GM19395 (cell line): Measurements from ENCODE around the gene SRPK2.
"Not testable (repeated sequence)": the region's sequence is repeated elsewhere in the genome, so short reads cannot be mapped to it uniquely, and the experiment has no call there.

Source experiments
- ATAC-seq: cut with Tn5 transposase; IDR thresholded peaks from one replicate; pipeline ENCODE4 v1.9.1; 2021; ENCODE audit warnings: mild to moderate bottlenecking, moderate library complexity; ENCODE audit not compliant: unreplicated experiment

SRPK2 gene

DNA sequence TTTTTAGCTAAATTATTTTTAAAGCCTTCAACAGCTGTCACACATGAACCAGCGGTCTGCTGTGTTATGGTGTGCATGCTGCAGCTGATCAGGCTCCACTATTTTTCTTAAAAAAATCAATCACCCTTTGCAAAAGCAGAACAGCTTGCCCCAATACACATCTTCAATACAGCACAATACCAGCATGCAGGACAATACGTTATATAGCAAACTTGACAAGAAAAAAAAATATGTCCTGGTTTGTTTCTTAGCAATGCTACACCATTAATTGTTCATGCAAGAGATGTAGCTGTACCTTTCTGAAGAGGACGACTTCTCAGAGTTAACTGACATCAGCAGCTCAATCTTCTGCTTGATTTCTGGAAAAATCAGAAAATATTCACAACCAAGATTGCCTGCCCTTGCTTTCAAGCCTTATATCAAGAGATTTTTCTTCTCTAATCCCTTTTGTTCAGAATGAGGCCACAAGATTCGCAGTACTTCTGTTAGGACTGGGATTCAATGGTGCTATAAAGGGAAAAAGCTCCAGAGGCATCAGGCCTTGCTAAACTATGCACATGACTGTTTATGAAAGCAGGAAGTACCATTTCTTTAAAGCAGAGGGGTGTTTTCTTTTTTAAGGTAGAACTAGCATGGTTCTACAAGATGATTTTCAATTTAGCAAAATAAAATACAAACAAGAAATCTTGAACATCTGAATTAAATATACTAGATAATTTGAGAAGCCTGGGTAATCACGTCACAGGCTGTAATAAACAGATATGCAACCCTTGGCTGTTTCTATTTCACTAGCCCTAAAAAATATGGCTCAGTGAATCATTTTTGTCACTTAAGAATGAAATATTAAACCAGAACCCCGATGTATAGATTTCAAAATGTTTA lies 120.0 kb downstream of the SRPK2 start:
- peak; percentile 85 for ATAC-seq

DNA sequence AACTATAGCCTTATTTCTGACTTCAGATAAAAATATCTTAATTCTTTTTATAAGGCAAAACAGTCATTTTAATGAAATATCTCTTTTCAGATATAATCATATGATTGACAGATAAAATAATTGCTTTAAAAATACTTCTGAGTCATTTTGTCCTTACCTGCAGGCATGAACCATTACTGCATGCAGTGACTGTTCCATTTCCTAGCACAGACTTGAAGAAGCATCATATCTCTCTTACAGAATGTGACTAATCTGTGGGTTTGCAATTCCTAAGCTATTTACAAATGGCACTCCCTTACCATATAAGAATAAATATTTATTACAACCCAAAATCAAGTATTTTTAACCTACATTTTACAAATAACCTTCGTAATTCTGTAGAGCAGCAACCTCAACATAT lies 120.7 kb downstream of the SRPK2 start:
- ATAC-seq, result peak; percentile 50

DNA sequence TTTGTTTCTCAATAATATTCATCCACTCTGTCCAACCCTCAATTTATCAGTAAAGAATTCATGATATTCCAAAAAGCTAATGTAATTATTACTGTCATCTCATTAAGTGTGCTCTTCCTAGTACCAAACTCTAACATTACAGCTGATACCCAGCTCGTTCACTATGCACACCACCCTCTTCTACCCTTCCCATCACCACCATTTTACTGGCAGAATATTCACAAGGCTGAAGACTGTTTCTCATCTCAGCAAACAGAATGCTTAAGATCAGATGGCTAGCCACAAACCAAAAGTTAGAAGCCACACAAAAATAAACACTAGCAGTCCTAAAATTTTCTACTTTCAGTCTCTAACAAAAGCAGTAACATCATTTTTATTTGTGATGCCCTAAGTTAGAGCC lies 121.5 kb downstream of the SRPK2 start:
- no peak for ATAC-seq

DNA sequence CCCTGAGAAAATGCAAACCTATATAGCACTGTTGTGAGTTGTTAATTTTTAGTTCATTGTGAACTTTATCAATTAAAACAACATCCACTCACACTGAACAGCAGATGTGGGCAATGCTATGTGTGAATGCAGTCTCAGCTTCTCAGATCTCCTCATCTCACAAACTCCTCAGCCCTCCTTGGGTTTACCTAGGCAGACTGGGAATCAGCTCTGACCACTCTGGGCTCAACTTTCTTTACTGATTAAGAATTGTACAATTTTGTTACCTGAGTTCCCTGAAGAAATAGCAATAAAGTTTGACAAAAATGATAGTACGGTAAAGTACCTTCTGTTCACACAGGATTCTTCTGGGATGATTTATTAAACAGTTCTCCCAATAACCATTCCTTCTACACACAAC lies 124.0 kb downstream of the SRPK2 start:
- ATAC-seq, result no peak

DNA sequence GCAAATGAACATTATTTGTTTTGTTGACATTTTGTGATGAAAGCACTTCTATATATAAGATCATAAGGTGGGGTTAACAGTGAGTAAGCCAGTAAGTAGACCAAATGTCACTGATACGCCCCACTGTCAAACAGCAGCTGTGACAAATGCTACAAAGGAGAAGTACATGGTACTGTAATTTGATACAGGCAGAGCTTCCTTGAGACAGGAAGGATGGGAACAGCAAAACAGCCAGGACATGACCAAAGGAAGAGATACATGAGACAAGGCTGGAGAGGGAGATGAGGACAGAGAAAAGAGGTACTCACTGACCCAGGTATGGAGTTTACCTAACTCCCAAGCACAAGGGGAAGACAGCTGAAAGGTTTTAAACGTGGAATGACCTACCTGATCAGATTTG lies 127.0 kb downstream of the SRPK2 start:
- ATAC-seq, result no peak

DNA sequence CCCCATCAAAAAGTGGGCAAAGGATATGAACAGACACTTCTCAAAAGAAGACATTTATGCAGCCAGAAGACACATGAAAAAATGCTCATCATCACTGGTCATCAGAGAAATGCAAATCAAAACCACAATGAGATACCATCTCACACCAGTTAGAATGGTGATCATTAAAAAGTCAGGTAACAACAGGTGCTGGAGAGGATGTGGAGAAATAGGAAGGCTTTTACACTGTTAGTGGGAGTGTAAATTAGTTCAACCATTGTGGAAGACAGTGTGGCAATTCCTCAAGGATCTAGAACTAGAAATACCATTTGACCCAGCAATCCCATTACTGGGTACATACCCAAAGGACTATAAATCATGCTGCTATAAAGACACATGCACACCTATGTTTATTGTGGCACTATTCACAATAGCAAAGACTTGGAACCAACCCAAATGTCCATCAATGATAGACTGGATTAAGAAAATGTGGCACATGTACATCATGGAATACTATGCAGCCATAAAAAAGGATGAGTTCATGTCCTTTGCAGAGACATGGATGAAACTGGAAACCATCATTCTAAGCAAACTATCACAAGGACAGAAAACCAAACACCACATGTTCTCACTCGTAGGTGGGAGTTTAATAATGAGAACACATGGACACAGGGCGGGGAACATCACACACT lies 128.4 kb downstream of the SRPK2 start:
- not testable (repeated sequence) for ATAC-seq

DNA sequence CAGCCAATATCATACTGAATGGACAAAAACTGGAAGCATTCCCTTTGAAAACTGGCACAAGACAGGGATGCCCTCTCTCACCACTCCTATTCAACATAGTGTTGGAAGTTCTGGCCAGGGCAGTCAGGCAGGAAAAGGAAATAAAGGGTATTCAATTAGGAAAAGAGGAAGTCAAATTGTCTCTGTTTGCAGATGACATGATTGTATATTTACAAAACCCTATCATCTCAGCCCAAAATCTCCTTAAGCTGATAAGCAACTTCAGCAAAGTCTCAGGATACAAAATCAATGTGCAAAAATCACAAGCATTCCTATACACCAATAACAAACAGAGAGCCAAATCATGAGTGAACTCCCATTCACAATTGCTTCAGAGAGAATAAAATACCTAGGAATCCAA lies 129.8 kb downstream of the SRPK2 start:
- not testable (repeated sequence) for ATAC-seq

DNA sequence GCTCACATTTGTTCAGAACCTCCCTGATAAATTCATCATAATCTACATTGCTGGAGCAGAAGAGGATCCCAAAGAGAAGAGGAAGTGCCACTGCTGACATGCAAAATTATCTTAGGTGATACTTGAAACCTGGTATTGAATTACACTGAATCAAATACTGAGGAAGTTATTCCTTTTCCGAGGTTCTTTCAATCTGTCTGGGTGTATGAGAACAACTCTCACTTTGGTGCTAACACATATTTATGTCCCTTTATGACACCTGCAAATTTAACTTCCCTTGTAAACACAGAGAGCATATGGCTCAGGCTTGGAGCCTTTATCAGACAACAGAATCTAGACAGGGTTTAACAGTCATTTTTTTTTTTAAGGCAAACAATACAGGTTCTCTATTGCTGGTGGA lies 131.4 kb downstream of the SRPK2 start:
- no peak for ATAC-seq

DNA sequence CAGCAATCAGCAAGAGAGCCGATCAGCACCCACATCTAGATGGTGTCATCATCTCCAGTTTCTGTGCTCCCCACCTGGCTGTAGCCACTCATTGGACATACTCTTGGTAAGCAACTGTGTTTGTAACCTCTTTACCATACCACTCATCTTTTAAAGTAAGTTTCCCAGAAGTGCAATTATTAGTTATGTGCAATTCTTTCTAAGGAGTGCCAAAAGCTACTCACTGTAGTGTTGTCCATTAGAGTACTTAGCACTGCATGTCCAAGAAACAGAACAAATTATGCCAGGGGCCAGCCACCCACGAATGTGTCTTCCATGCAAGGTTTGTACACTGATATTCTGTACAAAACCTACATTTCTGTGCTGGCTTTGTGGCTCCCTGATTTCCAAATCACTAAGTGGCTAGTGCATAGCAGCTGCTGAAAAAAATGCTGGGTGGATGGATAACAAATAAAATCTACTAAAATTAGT lies 131.9 kb downstream of the SRPK2 start:
- ATAC-seq, result no peak

DNA sequence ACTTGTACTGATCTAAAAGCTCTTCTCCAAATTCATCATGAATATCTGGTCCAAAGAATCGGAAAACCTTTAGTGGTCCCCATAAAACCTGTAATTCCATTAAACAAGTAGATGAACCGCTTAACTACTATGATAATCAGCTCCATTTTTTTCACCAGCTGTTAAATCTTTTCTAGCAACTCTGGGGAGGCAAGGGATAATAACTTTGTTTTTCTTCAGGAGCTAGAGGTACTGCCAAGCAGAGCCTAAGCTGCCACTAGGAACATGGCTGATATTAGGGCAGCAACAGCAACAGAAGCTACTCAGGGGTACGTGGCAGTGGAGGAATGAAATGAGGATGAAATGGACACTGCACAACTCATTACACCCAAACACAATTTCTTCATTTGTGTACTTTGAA lies 138.0 kb downstream of the SRPK2 start:
- no peak for ATAC-seq

DNA sequence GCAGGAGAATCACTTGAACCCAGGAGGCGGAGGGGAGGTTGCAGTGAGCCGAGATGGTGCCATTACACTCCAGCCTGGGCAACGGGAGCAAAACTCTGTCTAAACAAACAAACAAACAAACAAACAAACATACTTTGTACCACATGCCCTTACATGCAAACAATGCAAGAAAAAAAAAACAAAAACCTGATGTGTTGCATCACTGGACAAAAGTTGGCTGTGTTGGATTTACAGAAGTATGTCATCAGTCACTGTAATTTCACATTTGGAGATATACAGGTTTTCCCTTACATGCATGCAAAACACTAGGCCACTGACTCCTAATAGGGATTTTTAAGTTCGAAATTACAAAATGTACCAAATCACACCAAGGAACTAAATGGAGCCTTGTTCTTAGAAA lies 138.5 kb downstream of the SRPK2 start:
- no peak for ATAC-seq

DNA sequence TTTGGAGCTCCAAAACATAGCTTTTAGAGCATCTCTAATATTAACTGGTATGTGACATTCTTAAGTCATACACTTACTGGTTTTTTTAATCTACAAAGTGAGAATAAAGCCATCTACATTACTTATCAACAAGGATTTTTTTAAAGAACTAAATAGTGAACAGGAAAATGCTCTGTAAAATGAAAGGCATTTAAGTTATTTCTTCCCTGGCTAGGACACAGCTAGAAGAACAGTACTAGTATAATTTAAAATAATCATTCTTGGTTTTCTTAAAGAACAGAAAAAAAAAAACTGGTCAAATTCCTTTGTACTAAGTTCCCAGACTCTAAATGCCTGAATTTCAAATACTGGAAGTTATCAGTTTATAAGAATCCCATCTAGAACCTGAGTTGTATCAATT lies 139.5 kb downstream of the SRPK2 start:
- ATAC-seq, result no peak

DNA sequence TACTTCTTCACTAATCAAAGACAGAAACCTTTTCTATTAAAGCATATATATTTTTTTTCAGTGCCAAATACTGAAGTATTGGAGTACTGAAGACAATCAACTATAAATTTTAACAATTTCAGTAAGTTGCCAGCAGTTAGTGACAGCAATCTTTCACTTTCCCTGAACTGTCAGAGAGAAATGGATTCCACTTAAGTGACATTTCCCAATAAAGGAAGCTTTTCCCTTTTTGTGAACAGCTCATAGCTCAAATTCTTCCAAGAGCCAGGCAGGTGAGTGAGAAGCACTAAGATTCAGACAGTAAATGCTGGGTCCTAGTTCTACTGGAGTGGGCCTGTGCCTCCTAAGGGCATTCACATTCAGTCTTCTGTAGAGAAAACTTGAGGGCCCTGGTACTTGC lies 142.0 kb downstream of the SRPK2 start:
- no peak for ATAC-seq

DNA sequence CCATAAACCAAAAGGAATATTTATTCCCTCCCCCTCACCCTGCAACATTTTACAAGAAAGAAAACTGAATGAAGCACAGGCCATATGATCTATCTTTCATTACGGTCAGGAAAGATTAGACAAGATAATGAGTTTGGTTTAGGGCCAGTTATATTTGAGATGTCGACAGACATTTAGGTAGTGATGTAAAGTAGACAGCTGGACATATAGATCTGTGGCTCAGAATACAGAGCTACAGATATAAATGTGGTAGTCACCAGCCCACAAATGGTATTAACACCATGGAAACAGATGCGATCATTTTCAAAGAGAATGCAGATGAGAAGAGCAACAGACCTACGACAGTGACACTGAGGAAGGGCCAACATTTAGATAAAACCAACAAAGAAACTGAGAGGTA lies 142.5 kb downstream of the SRPK2 start:
- no peak for ATAC-seq

DNA sequence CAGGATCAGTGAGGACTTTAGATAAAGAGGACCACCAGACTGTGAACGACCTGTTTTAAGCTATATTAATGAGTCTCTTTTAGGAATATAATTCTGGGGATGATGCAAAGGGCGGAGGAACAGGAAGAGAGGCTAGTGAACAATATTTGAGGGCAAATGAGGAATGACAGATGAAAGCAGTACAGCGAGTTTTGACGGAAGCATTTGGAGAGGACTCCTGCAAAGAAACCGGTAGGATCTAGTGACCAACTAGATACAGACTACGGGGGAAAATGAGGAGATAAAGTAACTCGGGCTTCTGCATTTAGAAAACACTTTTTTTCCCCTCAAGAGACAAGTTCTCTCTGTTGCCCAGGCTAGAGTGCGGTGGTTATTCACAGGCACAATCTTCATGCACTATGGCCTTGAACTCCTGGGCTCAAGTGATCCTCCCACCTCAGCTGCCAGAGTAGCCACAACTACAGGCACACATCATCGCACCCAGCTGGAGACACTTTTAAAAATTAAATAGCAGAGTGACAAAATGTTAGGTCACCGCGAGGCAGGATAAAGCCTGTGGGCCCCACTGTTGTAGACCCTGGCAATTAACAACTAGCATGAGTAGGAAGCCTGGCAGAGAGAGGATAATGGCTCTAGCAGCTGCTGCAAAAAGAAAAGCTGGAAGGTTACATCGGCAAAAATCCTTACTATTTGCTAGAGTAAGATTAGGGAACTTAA lies 143.2 kb downstream of the SRPK2 start:
- no peak for ATAC-seq

DNA sequence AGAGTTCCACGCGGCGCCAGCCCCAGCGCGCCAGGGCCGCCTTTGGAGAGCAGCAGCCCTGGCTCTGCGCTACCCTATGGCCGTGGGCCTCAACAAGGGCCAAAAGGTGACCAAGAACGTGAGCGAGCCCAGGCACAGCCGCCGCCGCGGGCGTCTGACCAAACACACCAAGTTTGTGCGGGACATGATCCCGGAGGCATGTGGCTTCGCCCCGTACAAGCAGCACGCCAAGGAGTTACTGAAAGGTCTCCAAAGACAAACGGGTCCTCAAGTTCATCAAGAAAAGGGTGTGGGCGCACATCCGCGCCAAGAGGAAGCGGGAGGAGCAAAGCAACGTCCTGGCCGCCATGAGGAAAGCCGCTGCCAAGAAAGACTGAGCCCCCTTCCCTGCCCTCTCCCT lies 144.1 kb downstream of the SRPK2 start:
- no peak for ATAC-seq

DNA sequence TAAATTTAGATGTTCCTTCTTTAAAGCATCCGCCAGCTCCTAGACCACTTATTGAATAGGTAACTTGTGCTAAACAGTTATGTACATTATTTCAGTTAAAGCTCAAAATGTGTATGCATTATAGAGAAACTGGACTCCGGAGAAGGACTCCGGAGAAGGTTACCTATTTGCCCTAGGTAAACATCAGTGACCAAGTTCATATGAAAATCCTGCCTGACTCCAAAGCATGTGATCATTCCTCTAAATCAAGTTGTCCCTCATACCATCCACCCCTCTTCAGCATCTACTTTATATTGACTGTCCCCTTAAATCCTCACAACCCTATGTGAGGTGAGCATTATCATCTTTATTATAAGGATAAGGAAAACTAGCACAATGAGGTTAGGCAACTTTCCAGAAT lies 147.5 kb downstream of the SRPK2 start:
- no peak for ATAC-seq

DNA sequence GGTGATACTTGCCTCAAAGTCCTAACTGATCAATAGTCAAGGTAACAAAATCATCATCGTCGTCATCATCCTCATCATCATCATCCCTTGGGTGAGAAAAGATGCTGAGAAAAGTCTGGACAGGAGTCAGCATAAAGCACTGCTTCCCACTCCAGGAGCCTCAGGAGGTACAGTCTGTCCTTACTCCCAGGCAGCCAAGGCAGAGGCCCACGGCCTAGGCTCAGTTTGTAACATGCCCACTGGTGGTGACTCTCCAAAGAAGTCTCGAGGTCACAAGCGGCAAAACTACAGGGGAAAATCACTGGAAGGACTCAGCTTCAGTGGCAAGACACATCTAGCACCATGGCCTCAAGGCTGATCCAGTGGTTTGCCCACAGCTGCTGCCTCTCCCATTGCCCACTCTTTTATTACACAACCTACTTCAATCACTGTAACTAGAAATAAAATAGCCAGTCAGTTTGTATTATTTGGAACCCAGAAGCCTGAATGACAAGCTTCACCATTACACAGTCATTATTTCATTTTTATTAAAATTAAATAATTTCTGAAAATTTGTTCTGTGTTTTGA lies 150.4 kb downstream of the SRPK2 start:
- ATAC-seq, result no peak

DNA sequence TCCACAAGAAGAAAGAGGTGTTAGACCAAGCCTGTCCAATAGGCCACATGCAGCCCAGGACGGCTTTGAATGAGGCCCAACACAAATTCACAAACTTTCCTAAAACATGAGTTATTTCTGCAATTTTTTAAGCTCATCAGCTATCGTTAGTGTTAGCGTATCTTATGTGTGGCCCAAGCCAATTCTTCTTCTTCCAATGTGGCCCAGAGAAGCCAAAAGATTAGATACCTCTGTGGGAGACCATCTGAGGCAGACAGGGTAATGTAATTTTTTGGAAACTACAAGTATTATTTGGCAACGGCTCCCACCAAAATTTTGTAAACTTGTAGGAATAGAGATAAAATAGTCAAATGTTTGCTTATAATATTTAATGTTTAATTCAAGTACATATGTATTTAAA lies 153.8 kb downstream of the SRPK2 start:
- no peak for ATAC-seq

DNA sequence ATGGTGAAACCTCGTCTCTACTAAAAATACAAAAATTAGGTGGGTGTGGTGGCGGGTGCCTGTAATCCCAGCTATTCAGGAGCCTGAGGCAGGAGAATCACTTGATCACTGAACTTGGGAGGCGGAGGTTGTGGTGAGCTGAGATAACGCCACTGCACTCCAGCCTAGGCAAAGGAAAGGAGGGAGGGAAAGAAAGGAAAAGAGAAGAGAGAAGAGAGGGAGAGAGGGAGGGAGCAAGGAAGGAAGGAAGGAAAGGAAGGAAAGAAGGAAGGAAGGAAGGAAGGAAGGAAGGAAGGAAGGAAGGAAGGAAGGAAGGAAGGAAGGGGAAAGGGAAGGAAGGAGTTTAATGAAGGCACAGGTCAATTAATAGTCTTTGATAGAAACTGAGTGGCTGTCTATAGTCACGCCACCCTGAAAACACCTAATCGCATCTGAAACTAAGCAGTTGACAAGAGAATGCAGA lies 155.9 kb downstream of the SRPK2 start:
- not testable (repeated sequence) for ATAC-seq

DNA sequence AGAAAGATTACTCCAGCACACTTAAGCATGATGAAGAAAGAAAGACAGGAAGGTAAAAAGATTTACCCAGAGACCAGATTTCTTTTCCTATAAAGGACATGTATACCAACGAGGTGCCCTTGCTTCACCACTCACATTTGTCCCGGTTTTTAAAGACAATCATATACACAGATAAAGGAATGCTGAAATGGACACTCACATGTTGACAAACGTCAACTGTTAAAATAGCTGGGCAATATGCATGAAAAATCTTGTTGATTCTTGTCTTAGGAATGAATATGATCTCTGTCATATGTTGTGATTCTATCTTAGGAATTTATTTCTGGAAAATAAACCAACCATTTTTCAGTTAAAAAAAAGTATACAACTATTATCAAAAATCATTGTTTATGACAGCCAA lies 158.2 kb downstream of the SRPK2 start:
- no peak for ATAC-seq
